Measurements from ENCODE around the gene BZW1.

BZW1 gene

GRCh38 chr2:200852605-200853004, 40.9 kb downstream of the BZW1 start:
- H3K27ac ChIP-seq (ENCODE audit: extremely low read depth, low read depth, low read length): no peak overlapping the region
- peaks cover 59 to 67% of the 10 kb centered on the region in 2 experiments for H3K36me3 ChIP-seq (ENCODE audit: control insufficient read depth in 2 of 2, insufficient read depth in 1 of 2, low read length in 2 of 2)
- H3K4me3 ChIP-seq (ENCODE audit: low read depth, low read length): no peak overlapping the region
- ChIA-PET POLR2A (interaction anchor here (1.0 kb wide), 1 partner anchor 11 kb away, joined by 4 read pairs; no protein-coding TSS in a partner anchor), CTCF (no interaction called here)
- TF ChIP-seq ZNF266 (tag by site-specific recombination; IDR thresholded peaks at IDR 0.05; ENCODE audit: low read depth) (no peak), AEBP2 (tag by site-specific recombination; IDR thresholded peaks at IDR 0.05; ENCODE audit: borderline replicate concordance) (no peak), PRDM10 (tag by site-specific recombination; IDR thresholded peaks at IDR 0.05) (no peak), ZNF248 (tag by site-specific recombination; IDR thresholded peaks at IDR 0.05) (no peak), FEZF1 (tag by site-specific recombination; IDR thresholded peaks at IDR 0.05) (no peak), PRDM1 (tag by site-specific recombination; IDR thresholded peaks at IDR 0.05) (no peak), ZNF610 (tag by site-specific recombination; IDR thresholded peaks at IDR 0.05; ENCODE audit: borderline replicate concordance) (no peak), ZBTB44 (tag by site-specific recombination; IDR thresholded peaks at IDR 0.05) (no peak), ZNF837 (tag by site-specific recombination; IDR thresholded peaks at IDR 0.05) (no peak), ZNF558 (tag by site-specific recombination; IDR thresholded peaks at IDR 0.05) (no peak), PRDM2 (tag by site-specific recombination; IDR thresholded peaks at IDR 0.05; ENCODE audit: borderline replicate concordance) (no peak), ZNF223 (tag by site-specific recombination; IDR thresholded peaks at IDR 0.05) (no peak), ZNF792 (tag by site-specific recombination; IDR thresholded peaks at IDR 0.05) (no peak), ZNF639 (tag by site-specific recombination; IDR thresholded peaks at IDR 0.05) (no peak)
- no peaks in the 10 kb centered on the region for H3K9me3 ChIP-seq (ENCODE audit: control insufficient read depth, insufficient read depth, low read depth, low read length)
- H3K4me1 ChIP-seq (ENCODE audit: control insufficient read depth, insufficient read depth, low read length): no peaks in the 10 kb centered on the region

All from HEK293 (cell line).